Stimulated activated effector memory CD8-positive, alpha-beta T cell treated with anti-CD3 and anti-CD28 coated beads, Interleukin-12 subunit alpha, Interleukin-12 subunit beta, amount 100 ng/mL, for 72 hours (primary cell): ENCODE results near the gene TLL2.
A peak's percentile ranks its signal among the peaks of the same experiment; 100 is the strongest.

Experiments
- ATAC-seq: fragments of 150-1000 bp; cut with Tn5 transposase; 2 replicates; pipeline ENCODE4 v1.10.0; 2021
- DNase-seq, 2 donors: peaks; one replicate each; pipeline ENCODE4 v3.0.0; 2021 to 2022; ENCODE audit warnings: low spot score in 2 of 2
- H3K27ac Mint-ChIP-seq: one replicate; pipeline ENCODE4 v1.8.0; 2022; ENCODE audit warnings: mild to moderate bottlenecking, mixed read lengths
- H3K36me3 Mint-ChIP-seq: one replicate; pipeline ENCODE4 v1.8.0; 2022; ENCODE audit warnings: mild to moderate bottlenecking, mixed read lengths
- H3K4me1 Mint-ChIP-seq: one replicate; pipeline ENCODE4 v1.8.0; 2022; ENCODE audit warnings: mixed read lengths
- H3K4me3 Mint-ChIP-seq: one replicate; pipeline ENCODE4 v1.8.0; 2022; ENCODE audit warnings: mild to moderate bottlenecking, mixed read lengths
- H3K9me3 Mint-ChIP-seq: one replicate; pipeline ENCODE4 v1.8.0; 2022; ENCODE audit warnings: mixed read lengths

The TLL2 gene

DNA sequence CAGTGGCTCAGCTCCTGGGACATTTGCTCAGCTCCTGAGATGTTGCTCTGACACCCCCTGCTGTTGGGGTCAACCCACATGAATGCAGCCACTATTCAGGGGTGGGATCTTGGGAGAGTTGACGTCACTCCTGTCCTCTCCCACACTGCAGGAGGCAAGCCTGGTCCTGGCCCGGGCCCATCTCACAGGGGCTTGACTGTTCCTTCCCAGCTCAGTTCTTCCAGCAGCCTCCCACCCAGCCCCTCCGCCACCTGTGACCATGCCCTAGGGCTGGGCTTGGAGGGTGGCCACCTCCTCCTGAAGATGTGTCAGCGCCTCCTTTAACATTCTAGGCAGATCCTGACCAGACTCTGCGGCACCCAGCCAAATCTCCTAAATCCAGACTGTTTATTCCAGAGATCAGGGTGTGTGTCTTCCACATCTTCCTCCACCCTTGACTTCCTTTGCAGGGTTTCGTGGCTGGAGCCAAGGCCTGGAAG, 135.9 kb downstream of the TLL2 start:
- no peak overlapping the region for H3K27ac Mint-ChIP-seq
- ATAC-seq = no peak
- peaks cover 24% of the 10 kb centered on the region for H3K4me1 Mint-ChIP-seq
- H3K4me3 Mint-ChIP-seq = no peak overlapping the region
- no peaks in the 10 kb centered on the region for H3K36me3 Mint-ChIP-seq
- DNase-seq = no peak
- no peaks in the 10 kb centered on the region for H3K9me3 Mint-ChIP-seq

DNA sequence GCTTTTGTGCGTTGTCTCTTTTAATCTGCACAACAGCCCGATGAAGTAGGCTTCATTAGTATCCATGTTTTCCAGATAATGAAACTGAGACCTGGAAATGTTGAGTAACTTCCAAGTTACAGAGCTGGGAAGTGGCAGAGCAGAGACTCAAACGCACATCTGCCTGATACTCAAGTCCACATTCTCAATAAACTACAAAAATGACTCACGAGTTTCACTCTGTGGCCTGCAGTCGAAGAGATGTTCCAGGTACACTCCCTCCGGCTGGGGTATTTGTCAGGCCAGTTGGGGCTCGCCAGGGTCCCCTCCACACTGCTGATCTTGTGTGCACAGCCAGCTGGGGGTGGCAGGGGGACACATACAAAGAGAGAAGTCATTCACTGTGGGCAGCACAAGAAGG, 137.2 kb downstream of the TLL2 start:
- Mint-ChIP-seq H3K9me3 (no peaks in the 10 kb centered on the region), H3K36me3 (no peaks in the 10 kb centered on the region), H3K4me3 (no peak overlapping the region), H3K27ac (no peak overlapping the region), H3K4me1 (peaks cover 24% of the 10 kb centered on the region)
- ATAC-seq = peak; percentile 12
- DNase-seq = no peak

GRCh38 chr10:96374985-96375830, 138.5 kb downstream of the TLL2 start:
- Mint-ChIP-seq H3K4me3 (peak overlapping the region; percentile 71), H3K27ac (no peak overlapping the region), H3K36me3 (no peaks in the 10 kb centered on the region), H3K4me1 (peaks cover 30% of the 10 kb centered on the region), H3K9me3 (no peaks in the 10 kb centered on the region)
- DNase-seq (peak; percentile 60 to 88), ATAC-seq (peak; percentile 74)

DNA sequence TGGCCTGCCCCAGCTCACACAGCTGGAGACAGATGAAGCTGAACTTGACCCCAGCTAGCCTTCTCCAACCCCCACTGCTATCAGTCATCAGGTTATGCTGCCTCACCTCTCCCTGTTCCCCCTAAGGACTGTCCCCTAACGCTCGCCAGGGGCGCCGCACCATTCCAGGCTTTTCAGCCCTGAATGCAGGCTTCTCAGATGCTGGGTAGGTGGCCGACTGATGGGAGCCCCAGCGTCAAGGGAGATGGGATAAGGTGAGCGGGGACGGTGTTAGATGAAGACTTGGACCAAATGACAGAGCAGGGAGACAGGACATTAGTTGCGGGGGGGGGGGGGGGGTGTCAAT, 139.1 kb downstream of the TLL2 start:
- ATAC-seq (no peak), DNase-seq (no peak)
- no peaks in the 10 kb centered on the region for H3K36me3 Mint-ChIP-seq
- no peak overlapping the region for H3K27ac Mint-ChIP-seq
- H3K4me3 Mint-ChIP-seq = peak overlapping the region; percentile 71
- H3K4me1 Mint-ChIP-seq = peaks cover 30% of the 10 kb centered on the region
- no peaks in the 10 kb centered on the region for H3K9me3 Mint-ChIP-seq

DNA sequence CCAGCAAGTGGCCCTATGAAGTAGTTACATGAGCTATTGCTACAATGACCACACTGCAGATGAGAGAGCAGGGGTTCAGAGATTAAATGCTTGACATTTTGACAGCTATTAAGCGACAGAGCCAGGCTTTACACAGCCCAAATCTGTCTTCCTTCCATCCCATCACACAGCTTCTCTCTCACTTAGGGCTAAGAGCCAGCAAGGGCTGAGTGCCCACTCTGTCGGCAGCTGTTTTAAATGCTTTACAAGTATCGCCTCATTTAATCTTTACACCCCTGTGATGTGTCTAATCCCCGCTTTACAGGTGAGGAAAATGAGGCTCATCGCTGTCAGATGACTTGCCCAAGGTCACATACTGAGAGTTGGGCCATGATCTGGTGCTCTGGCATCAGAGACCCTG, 139.7 kb downstream of the TLL2 start:
- no peak overlapping the region for H3K27ac Mint-ChIP-seq
- DNase-seq = no peak
- no peak for ATAC-seq
- no peaks in the 10 kb centered on the region for H3K9me3 Mint-ChIP-seq
- peak overlapping the region; percentile 71 for H3K4me3 Mint-ChIP-seq
- H3K36me3 Mint-ChIP-seq = no peaks in the 10 kb centered on the region
- H3K4me1 Mint-ChIP-seq = peaks cover 30% of the 10 kb centered on the region

GRCh38 chr10:96371356-96371755, 142.4 kb downstream of the TLL2 start:
- Mint-ChIP-seq H3K36me3 (no peaks in the 10 kb centered on the region), H3K27ac (no peak overlapping the region), H3K4me1 (peaks cover 25% of the 10 kb centered on the region), H3K9me3 (no peaks in the 10 kb centered on the region), H3K4me3 (no peak overlapping the region)
- ATAC-seq = no peak
- DNase-seq = no peak

GRCh38 chr10:96370584-96371157, 143.1 kb downstream of the TLL2 start:
- H3K4me3 Mint-ChIP-seq = no peak overlapping the region
- DNase-seq = peak; percentile 33 to 80
- no peaks in the 10 kb centered on the region for H3K36me3 Mint-ChIP-seq
- ATAC-seq = peak; percentile 43
- H3K27ac Mint-ChIP-seq = no peak overlapping the region
- H3K4me1 Mint-ChIP-seq = peaks cover 22% of the 10 kb centered on the region
- H3K9me3 Mint-ChIP-seq = no peaks in the 10 kb centered on the region

DNA sequence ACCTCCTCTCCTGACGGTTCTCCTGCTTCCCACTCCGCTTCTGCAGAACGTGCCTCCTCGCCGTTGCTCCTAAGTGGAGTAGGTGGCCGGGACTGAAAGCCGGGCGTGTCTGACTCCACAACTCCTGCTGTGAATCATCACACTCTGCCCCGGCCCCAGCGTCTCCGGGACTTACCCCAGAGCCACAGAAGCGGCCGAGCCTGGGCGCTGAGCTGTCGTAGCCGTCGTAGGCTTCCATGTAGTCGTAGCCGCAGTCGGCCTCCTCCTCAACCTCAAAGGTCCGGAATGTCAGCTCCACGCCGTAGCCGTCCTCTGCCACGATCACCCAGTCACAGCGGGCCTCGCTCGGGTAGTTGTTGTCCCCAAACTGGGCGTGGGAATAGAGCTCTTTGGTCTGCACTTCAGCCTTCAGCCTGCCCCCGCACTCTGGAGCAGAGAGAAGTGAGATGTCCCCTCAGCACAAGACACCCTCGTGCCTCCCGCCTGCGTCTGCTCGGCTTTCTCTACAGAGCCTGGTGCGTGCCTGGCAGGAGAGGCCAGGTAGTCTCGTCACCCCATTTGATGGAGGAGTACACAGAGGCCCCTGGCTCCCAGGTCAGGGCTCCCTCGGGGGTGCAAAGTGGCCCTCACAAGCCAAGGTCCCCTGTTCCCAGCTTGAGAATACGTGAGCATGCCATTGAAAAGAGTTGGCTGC, 143.7 kb downstream of the TLL2 start:
- no peak for ATAC-seq
- DNase-seq = no peak
- H3K36me3 Mint-ChIP-seq = no peaks in the 10 kb centered on the region
- H3K9me3 Mint-ChIP-seq = no peaks in the 10 kb centered on the region
- H3K27ac Mint-ChIP-seq = no peak overlapping the region
- no peak overlapping the region for H3K4me3 Mint-ChIP-seq
- peaks cover 15% of the 10 kb centered on the region for H3K4me1 Mint-ChIP-seq

GRCh38 chr10:96368971-96369370, 144.8 kb downstream of the TLL2 start:
- Mint-ChIP-seq H3K4me3 (no peak overlapping the region), H3K4me1 (peaks cover 6% of the 10 kb centered on the region), H3K36me3 (no peaks in the 10 kb centered on the region), H3K9me3 (no peaks in the 10 kb centered on the region), H3K27ac (no peak overlapping the region)
- no peak for ATAC-seq
- no peak for DNase-seq

- no peak overlapping the region for H3K4me3 Mint-ChIP-seq
- ATAC-seq = no peak
- H3K4me1 Mint-ChIP-seq = peaks cover 6% of the 10 kb centered on the region
- no peak for DNase-seq
- H3K9me3 Mint-ChIP-seq = no peaks in the 10 kb centered on the region
- no peak overlapping the region for H3K27ac Mint-ChIP-seq
- no peaks in the 10 kb centered on the region for H3K36me3 Mint-ChIP-seq
Measured at GRCh38 chr10:96367470-96367869, 146.3 kb downstream of the TLL2 start.

- Mint-ChIP-seq H3K4me1 (peaks cover 6% of the 10 kb centered on the region), H3K9me3 (no peaks in the 10 kb centered on the region), H3K36me3 (no peaks in the 10 kb centered on the region), H3K4me3 (no peak overlapping the region), H3K27ac (no peak overlapping the region)
- no peak for DNase-seq
- no peak for ATAC-seq
Measured at GRCh38 chr10:96366508-96366907, 147.2 kb downstream of the TLL2 start.

GRCh38 chr10:96365571-96365970, 148.2 kb downstream of the TLL2 start:
- Mint-ChIP-seq H3K36me3 (no peaks in the 10 kb centered on the region), H3K4me1 (peaks cover 4% of the 10 kb centered on the region), H3K9me3 (no peaks in the 10 kb centered on the region), H3K27ac (no peak overlapping the region), H3K4me3 (no peak overlapping the region)
- DNase-seq (no peak), ATAC-seq (no peak)

GRCh38 chr10:96360766-96361165, 153.0 kb downstream of the TLL2 start:
- Mint-ChIP-seq H3K4me1 (no peaks in the 10 kb centered on the region), H3K9me3 (no peaks in the 10 kb centered on the region), H3K27ac (no peak overlapping the region), H3K4me3 (no peak overlapping the region), H3K36me3 (no peaks in the 10 kb centered on the region)
- ATAC-seq (no peak), DNase-seq (no peak)

DNA sequence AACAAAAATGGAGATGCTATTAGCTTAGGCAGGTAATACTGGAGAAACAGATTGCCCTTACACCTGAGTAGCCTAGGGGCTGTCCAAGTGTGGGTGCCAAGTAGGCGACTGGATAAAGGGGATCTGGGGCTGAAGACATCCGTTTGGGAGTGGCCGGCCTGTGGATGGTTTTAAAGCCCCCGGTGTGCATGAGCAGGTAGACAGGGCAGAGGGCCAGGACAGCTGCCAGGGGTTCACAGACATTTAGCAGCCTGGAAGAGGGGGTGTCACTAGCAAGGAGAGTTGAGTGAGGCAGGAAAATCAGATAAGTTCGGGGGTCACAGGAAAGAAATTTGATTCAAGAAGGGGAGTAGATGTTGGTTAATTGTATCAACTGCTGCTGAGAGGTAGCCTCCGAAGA, 153.4 kb downstream of the TLL2 start:
- H3K9me3 Mint-ChIP-seq = no peaks in the 10 kb centered on the region
- no peaks in the 10 kb centered on the region for H3K36me3 Mint-ChIP-seq
- H3K27ac Mint-ChIP-seq = no peak overlapping the region
- no peak overlapping the region for H3K4me3 Mint-ChIP-seq
- no peak for DNase-seq
- H3K4me1 Mint-ChIP-seq = no peaks in the 10 kb centered on the region
- no peak for ATAC-seq

GRCh38 chr10:96359616-96360015, 154.1 kb downstream of the TLL2 start:
- no peaks in the 10 kb centered on the region for H3K9me3 Mint-ChIP-seq
- no peak for ATAC-seq
- no peak overlapping the region for H3K27ac Mint-ChIP-seq
- H3K4me1 Mint-ChIP-seq = no peaks in the 10 kb centered on the region
- no peaks in the 10 kb centered on the region for H3K36me3 Mint-ChIP-seq
- DNase-seq = no peak
- no peak overlapping the region for H3K4me3 Mint-ChIP-seq
